Measurements from ENCODE around the gene SERPINA12.
"Not testable (repeated sequence)": the region's sequence is repeated elsewhere in the genome, so short reads cannot be mapped to it uniquely, and the experiment has no call there.

SERPINA12 gene

GRCh38 chr14:94482132-94483070 lies 26.9 kb downstream of the SERPINA12 start:
- not testable (repeated sequence) for DNase-seq (ENCODE audit: low spot score in 2 of 2); H3K4me1 Mint-ChIP-seq; H3K4me3 Mint-ChIP-seq; H3K27ac Mint-ChIP-seq (ENCODE audit: low read depth); H3K36me3 Mint-ChIP-seq (ENCODE audit: insufficient read depth); H3K9me3 Mint-ChIP-seq; ATAC-seq (replicated peaks; ENCODE audit: extremely low read depth, poor library complexity, severe bottlenecking)
- H3K27me3 Mint-ChIP-seq, result peaks cover 44% of the 10 kb centered on the region

- Mint-ChIP-seq H3K36me3 (ENCODE audit: insufficient read depth) (no peaks in the 10 kb centered on the region), H3K27ac (ENCODE audit: low read depth) (no peak overlapping the region), H3K27me3 (peaks cover 36% of the 10 kb centered on the region), H3K4me3 (no peak overlapping the region), H3K9me3 (peaks cover 6% of the 10 kb centered on the region), H3K4me1 (no peaks in the 10 kb centered on the region)
- ATAC-seq (replicated peaks; ENCODE audit: extremely low read depth, poor library complexity, severe bottlenecking) (no peak), DNase-seq (ENCODE audit: low spot score in 2 of 2) (no peak)
Measured at GRCh38 chr14:94481468-94482131, 27.7 kb downstream of the SERPINA12 start.

GRCh38 chr14:94480809-94481208 lies 28.5 kb downstream of the SERPINA12 start:
- H3K36me3 Mint-ChIP-seq (ENCODE audit: insufficient read depth), result no peaks in the 10 kb centered on the region
- no peak for DNase-seq (ENCODE audit: low spot score in 2 of 2)
- peaks cover 28% of the 10 kb centered on the region for H3K27me3 Mint-ChIP-seq
- no peak overlapping the region for H3K27ac Mint-ChIP-seq (ENCODE audit: low read depth)
- H3K9me3 Mint-ChIP-seq, result peaks cover 6% of the 10 kb centered on the region
- no peak for ATAC-seq (replicated peaks; ENCODE audit: extremely low read depth, poor library complexity, severe bottlenecking)
- H3K4me1 Mint-ChIP-seq, result no peaks in the 10 kb centered on the region
- no peak overlapping the region for H3K4me3 Mint-ChIP-seq

GRCh38 chr14:94478420-94478819 lies 30.8 kb downstream of the SERPINA12 start:
- no peak for ATAC-seq (replicated peaks; ENCODE audit: extremely low read depth, poor library complexity, severe bottlenecking)
- Mint-ChIP-seq H3K4me3 (no peak overlapping the region), H3K36me3 (ENCODE audit: insufficient read depth) (no peaks in the 10 kb centered on the region), H3K27ac (ENCODE audit: low read depth) (no peak overlapping the region), H3K27me3 (peaks cover 4% of the 10 kb centered on the region), H3K9me3 (peaks cover 6% of the 10 kb centered on the region), H3K4me1 (no peaks in the 10 kb centered on the region)
- no peak for DNase-seq (ENCODE audit: low spot score in 2 of 2)

- ATAC-seq (replicated peaks; ENCODE audit: extremely low read depth, poor library complexity, severe bottlenecking), result no peak
- H3K36me3 Mint-ChIP-seq (ENCODE audit: insufficient read depth), result peaks cover 2% of the 10 kb centered on the region
- peaks cover 6% of the 10 kb centered on the region for H3K9me3 Mint-ChIP-seq
- H3K4me3 Mint-ChIP-seq, result no peak within 1 kb of the TSS
- DNase-seq (ENCODE audit: low spot score in 2 of 2), result no peak
- H3K4me1 Mint-ChIP-seq, result no peaks in the 10 kb centered on the region
- H3K27ac Mint-ChIP-seq (ENCODE audit: low read depth), result no peak within 1 kb of the TSS
- H3K27me3 Mint-ChIP-seq, result peaks cover 14% of the 10 kb centered on the region
Measured at GRCh38 chr14:94476023-94476422, 33.2 kb downstream of the SERPINA12 start, which contains the start of gene SERPINA9. Gene SERPINA9, minus strand, starts transcription at chr14:94476197. Its CDS starts 6,357 bp downstream, at chr14:94469840.

- Mint-ChIP-seq H3K4me3 (no peak overlapping the region), H3K27ac (ENCODE audit: low read depth) (no peak overlapping the region), H3K4me1 (no peaks in the 10 kb centered on the region), H3K36me3 (ENCODE audit: insufficient read depth) (peaks cover 2% of the 10 kb centered on the region), H3K9me3 (peaks cover 6% of the 10 kb centered on the region), H3K27me3 (peaks cover 14% of the 10 kb centered on the region)
- DNase-seq (ENCODE audit: low spot score in 2 of 2) (no peak), ATAC-seq (replicated peaks; ENCODE audit: extremely low read depth, poor library complexity, severe bottlenecking) (no peak)
Measured at GRCh38 chr14:94474581-94475031, 34.7 kb downstream of the SERPINA12 start.

GRCh38 chr14:94473666-94474410 lies 35.4 kb downstream of the SERPINA12 start:
- ATAC-seq (replicated peaks; ENCODE audit: extremely low read depth, poor library complexity, severe bottlenecking) (no peak), DNase-seq (ENCODE audit: low spot score in 2 of 2) (no peak)
- no peak overlapping the region for H3K4me3 Mint-ChIP-seq
- H3K36me3 Mint-ChIP-seq (ENCODE audit: insufficient read depth), result peaks cover 2% of the 10 kb centered on the region
- H3K4me1 Mint-ChIP-seq, result no peaks in the 10 kb centered on the region
- H3K27ac Mint-ChIP-seq (ENCODE audit: low read depth), result no peak overlapping the region
- H3K27me3 Mint-ChIP-seq, result peaks cover 14% of the 10 kb centered on the region
- peaks cover 5% of the 10 kb centered on the region for H3K9me3 Mint-ChIP-seq

- Mint-ChIP-seq H3K4me3 (no peak overlapping the region), H3K27ac (ENCODE audit: low read depth) (no peak overlapping the region), H3K4me1 (no peaks in the 10 kb centered on the region), H3K36me3 (ENCODE audit: insufficient read depth) (peaks cover 2% of the 10 kb centered on the region), H3K9me3 (no peaks in the 10 kb centered on the region), H3K27me3 (peaks cover 14% of the 10 kb centered on the region)
- DNase-seq (ENCODE audit: low spot score in 2 of 2), result no peak
- no peak for ATAC-seq (replicated peaks; ENCODE audit: extremely low read depth, poor library complexity, severe bottlenecking)
Measured at GRCh38 chr14:94472842-94473241, 36.4 kb downstream of the SERPINA12 start.

- DNase-seq (ENCODE audit: low spot score in 2 of 2) (no peak), ATAC-seq (replicated peaks; ENCODE audit: extremely low read depth, poor library complexity, severe bottlenecking) (no peak)
- Mint-ChIP-seq H3K36me3 (ENCODE audit: insufficient read depth) (peaks cover 2% of the 10 kb centered on the region), H3K27ac (ENCODE audit: low read depth) (no peak overlapping the region), H3K4me3 (no peak overlapping the region), H3K27me3 (peaks cover 23% of the 10 kb centered on the region), H3K4me1 (no peaks in the 10 kb centered on the region), H3K9me3 (peaks cover 4% of the 10 kb centered on the region)
Measured at GRCh38 chr14:94471045-94471444, 38.2 kb downstream of the SERPINA12 start.

- Mint-ChIP-seq H3K4me3 (no peak overlapping the region), H3K27me3 (peaks cover 26% of the 10 kb centered on the region), H3K27ac (ENCODE audit: low read depth) (no peak overlapping the region), H3K9me3 (peaks cover 6% of the 10 kb centered on the region), H3K36me3 (ENCODE audit: insufficient read depth) (peaks cover 2% of the 10 kb centered on the region), H3K4me1 (no peaks in the 10 kb centered on the region)
- DNase-seq (ENCODE audit: low spot score in 2 of 2) (no peak), ATAC-seq (replicated peaks; ENCODE audit: extremely low read depth, poor library complexity, severe bottlenecking) (no peak)
Measured at GRCh38 chr14:94470311-94470710, 39.0 kb downstream of the SERPINA12 start.

- no peak for DNase-seq (ENCODE audit: low spot score in 2 of 2)
Measured at GRCh38 chr14:94469261-94469660, 40.0 kb downstream of the SERPINA12 start.

GRCh38 chr14:94467728-94468520 lies 41.3 kb downstream of the SERPINA12 start:
- H3K4me3 Mint-ChIP-seq, result no peak overlapping the region
- no peaks in the 10 kb centered on the region for H3K4me1 Mint-ChIP-seq
- peaks cover 6% of the 10 kb centered on the region for H3K9me3 Mint-ChIP-seq
- peaks cover 26% of the 10 kb centered on the region for H3K27me3 Mint-ChIP-seq
- ATAC-seq (replicated peaks; ENCODE audit: extremely low read depth, poor library complexity, severe bottlenecking) (no peak), DNase-seq (ENCODE audit: low spot score in 2 of 2) (no peak)
- no peak overlapping the region for H3K27ac Mint-ChIP-seq (ENCODE audit: low read depth)
- H3K36me3 Mint-ChIP-seq (ENCODE audit: insufficient read depth), result peaks cover 2% of the 10 kb centered on the region

More at GRCh38 chr14:94469261-94469660, 40.0 kb downstream of the SERPINA12 start:
- Mint-ChIP-seq H3K27ac (ENCODE audit: low read depth) (no peak overlapping the region), H3K27me3 (peaks cover 26% of the 10 kb centered on the region), H3K9me3 (peaks cover 6% of the 10 kb centered on the region), H3K4me1 (no peaks in the 10 kb centered on the region), H3K4me3 (no peak overlapping the region), H3K36me3 (ENCODE audit: insufficient read depth) (peaks cover 2% of the 10 kb centered on the region)
- ATAC-seq (replicated peaks; ENCODE audit: extremely low read depth, poor library complexity, severe bottlenecking), result no peak
